Sciatic nerve (tissue), 2 donors: ENCODE data around the gene GARIN5A. TPM values are rescaled to one million over a fixed set of nuclear protein-coding genes. Genes with fewer than 3 reads are reported as not detected.
"Not testable (repeated sequence)": the region's sequence is repeated elsewhere in the genome, so short reads cannot be mapped to it uniquely, and the experiment has no call there.

Experiments
- ATAC-seq: fragments of 200-7000 bp; cut with Tn5 transposase; one replicate; pipeline ENCODE4 v1.9.1; 2020; ENCODE audit warnings: mild to moderate bottlenecking, moderate library complexity
- DNase-seq: peaks from one replicate; pipeline ENCODE4 v3.0.0-alpha.2; 2020; ENCODE audit warnings: low spot score
- intact Hi-C: fragments of 100-400 bp; cut with DNase I; formaldehyde crosslinking; loops from one replicate; pipeline ENCODE4 v1.14.2; 2022
- total RNA-seq: library from RNA; stranded (reverse); fragmentation: NEBNext Ultra II Directional; extraction: Animal tissue kit (Norgen Biotek cat#: 25700); gene quantifications from one replicate; pipeline ENCODE4 v1.2.1, GENCODE V29; 2021
- donor health status: DM: no; HTN: no; CAD: no.
- donor health status: DM: no; HTN: no; CAD: no.

The GARIN5A gene
- total RNA-seq, 1 donor from 2014 or later, result 0.45 TPM

DNA sequence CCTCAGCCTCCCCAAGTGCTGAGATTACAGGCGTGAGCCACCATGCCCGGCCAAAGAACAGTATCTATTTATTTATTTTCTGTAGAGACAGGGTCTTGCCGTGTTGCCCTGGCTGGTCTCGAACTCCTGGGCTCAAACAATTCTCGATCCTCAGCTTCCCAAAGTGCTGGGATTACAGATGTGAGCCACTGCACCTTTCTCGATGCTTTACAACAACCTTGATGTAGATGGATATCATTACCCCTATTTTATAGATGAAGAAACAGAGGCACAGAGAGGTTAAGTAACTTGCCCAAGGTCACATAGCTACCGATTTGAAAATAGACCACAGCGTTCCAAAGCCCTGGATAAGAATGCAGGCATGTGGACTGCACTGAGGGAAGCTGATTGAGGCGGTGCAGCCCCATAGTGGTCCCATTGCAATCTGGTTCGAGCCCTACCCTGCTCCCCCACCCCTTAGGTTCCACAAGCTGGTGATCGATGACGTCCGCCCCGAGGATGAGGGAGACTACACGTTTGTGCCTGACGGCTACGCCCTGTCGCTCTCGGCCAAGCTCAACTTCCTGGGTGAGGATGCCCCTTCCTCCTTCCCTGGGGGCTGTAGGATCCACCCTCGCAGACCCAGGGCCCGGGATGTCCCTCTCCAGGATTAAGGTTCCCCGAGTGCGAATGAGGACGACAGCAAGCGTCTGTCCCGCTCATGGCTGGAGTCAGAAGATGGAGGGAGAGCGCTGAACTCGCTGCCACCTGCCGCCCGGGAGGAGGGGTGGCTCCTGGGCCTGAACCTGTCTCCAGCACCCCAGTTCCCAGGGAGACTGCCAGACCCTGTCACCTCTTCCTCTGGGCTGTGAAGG, 26.1 kb downstream of the GARIN5A start:
- intact Hi-C loops, result no loop called here
- DNase-seq (no peak), ATAC-seq (no peak)

DNA sequence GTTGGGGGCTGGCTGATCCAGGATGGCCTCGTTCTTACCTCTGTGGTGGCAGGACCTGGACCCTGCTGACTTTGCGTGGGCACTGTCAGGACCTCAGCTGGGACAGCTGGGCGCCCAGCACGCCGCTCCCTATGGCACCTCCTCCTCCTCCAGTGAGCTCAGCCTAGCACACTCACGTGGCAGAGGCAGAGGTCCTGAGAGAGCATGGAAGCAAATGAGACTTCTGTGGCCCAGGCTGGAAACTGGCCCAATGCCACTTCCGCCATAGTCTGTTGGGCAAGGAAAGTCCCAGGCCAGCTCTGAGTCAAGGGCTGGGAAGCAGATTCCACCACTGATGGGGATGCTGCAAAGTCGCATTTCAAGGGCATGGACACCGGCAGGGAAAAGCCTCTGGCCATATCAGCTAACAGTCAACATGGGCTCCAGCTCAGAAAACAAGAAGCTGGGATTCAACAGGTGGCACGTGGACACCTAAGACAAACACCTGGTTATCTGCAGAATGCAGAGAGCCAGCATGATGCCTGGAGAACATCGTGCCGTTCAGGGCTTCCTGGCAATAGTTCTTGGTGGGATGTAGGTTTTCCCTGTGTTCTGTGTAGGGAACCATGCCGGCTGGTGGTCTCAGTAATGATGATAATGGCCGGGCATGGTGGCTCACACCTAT, 27.3 kb downstream of the GARIN5A start:
- intact Hi-C loops, result no loop called here
- ATAC-seq, result no peak
- DNase-seq, result no peak

DNA sequence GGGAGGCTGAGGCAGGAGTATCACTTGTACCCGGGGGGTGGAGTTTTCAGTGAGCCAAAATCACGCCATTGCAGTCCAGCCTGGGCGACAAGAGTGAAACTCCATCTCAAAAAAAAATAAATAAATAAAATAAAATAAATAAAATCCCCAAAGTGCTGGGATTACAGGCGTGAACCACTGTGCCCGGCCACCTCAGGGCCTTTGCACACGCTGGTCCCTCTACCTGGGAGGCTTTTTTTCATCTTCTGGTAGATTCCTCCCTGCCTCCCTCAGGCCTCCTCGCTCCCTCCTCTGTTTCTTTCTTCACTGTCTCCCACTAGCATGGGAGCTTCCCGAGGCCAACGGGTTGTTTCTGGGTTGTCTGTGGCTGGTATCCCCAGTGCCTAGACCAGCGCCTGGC, 28.9 kb downstream of the GARIN5A start:
- ATAC-seq (no peak), DNase-seq (no peak)
- intact Hi-C loops, result no loop called here

- DNase-seq (no peak), ATAC-seq (no peak)
- intact Hi-C loops, result no loop called here
These were observed 29.6 kb downstream of the GARIN5A start for GRCh38 chr19:50447053-50447452.

DNA sequence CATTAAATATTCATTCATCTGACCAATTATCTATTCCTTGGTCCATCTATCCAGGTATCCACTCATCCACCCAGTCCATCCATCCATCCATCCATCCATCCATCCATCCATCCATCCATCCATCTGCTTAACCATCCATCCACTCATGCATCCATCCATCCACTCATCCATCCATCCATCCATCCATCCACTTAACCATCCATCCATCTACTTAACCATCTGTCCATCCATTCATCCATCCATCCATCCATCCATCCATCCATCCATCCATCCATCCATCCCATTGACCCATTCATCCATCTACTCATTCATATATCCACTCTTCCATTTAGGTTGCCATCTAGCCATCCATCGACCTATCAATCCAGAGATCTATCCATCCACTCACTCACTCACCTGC, 32.6 kb downstream of the GARIN5A start:
- ATAC-seq (no peak), DNase-seq (no peak)
- intact Hi-C loops, result no loop called here

GRCh38 chr19:50439130-50439529, 37.5 kb downstream of the GARIN5A start:
- ATAC-seq, DNase-seq, intact Hi-C loops: not testable (repeated sequence)

- intact Hi-C loops, result no loop called here
These were observed 38.7 kb downstream of the GARIN5A start for GRCh38 chr19:50437862-50438449.

GRCh38 chr19:50435627-50436026, 41.0 kb downstream of the GARIN5A start:
- no peak for ATAC-seq
- no peak for DNase-seq
- intact Hi-C loops, result no loop called here

More at GRCh38 chr19:50437862-50438449, 38.7 kb downstream of the GARIN5A start:
- DNase-seq, result no peak
- ATAC-seq, result no peak

DNA sequence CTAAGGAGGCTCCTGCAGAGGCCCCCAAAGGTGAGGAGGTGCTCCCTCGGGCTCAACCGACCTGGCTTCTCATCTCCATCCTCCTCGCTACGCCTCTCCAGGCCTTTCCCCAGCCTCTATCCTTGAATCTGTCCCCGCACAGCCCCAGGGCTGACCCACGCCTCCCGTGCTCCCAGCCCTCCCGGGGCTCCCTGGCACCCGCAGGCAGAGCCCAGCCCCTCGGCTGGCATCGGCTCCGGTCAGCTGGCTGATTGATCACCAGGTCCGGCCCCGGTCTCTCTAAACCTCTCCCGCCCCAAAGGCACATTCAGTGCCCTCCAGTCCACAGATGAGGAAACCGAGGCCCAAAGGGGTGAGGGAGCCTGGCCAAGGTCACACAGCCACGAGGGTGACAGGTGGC, 41.4 kb downstream of the GARIN5A start:
- ATAC-seq (no peak), DNase-seq (no peak)
- intact Hi-C loops, result no loop called here

DNA sequence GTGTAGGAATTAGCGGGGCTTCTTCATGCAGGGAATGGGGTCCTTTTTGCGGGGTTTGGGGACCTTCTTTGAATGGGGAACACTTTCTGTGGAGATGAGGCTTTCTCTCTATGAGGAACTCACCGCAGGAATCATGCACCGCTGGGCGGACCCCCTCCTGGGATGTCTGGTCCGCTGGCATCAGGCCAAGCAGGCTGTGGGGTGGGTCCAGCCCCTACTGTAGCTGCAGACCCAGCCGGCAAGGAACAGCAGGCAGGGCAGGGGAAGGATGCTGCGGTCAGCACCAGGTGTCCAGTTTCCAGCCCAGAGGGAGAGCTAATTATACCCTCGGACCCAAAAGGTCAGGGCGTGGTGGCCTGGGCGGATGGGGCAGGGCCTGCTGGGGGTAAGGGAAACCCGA, 42.1 kb downstream of the GARIN5A start:
- intact Hi-C loops, result no loop called here
- ATAC-seq, result no peak
- no peak for DNase-seq

DNA sequence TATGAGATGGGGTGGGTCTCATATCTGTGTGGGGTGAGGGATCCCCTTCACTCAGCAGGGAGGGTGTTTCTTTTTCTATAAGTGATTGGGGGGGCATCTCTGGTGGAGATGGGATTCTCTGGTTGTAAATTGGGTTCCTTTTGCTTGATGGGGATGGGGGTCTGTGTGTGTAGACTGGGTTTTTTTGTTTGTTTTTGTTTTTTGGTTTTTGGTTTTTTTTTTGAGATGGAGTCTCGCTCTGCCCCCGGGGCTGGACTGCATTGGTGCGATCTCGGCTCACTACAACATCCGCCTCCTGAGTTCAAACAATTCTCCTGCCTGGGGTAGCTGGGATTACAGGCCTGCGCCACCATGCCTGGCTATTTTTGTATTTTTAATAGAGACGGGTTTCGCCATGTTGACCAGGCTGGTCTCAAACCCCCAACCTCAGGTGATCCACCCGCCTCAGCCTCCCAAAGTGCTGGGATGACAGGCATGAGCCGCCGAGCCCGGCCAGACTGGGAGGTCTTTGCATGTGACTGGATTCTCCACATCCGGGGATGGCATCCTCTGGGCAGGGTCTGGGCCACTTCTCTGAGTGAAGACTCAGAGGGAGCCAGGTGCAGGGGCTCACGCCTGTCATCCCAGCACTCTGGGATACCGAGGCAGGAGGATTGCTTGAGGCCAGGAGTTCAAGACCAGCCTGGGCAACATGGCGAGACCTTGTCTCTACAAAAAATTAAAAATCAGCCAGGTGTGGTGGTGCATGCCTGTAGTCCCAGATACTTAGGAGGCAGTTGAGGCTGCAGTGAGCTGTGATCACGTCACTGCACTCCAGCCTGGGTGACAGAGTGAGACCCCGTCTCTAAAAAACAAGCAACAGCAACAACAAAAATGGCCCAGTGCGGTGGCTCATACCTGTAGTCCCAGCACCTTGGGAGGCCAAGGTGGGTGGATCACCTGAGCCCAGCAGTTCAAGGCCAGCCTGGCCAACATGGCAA, 43.2 kb downstream of the GARIN5A start:
- ATAC-seq, result no peak
- DNase-seq, result no peak
- intact Hi-C loops, result no loop called here

DNA sequence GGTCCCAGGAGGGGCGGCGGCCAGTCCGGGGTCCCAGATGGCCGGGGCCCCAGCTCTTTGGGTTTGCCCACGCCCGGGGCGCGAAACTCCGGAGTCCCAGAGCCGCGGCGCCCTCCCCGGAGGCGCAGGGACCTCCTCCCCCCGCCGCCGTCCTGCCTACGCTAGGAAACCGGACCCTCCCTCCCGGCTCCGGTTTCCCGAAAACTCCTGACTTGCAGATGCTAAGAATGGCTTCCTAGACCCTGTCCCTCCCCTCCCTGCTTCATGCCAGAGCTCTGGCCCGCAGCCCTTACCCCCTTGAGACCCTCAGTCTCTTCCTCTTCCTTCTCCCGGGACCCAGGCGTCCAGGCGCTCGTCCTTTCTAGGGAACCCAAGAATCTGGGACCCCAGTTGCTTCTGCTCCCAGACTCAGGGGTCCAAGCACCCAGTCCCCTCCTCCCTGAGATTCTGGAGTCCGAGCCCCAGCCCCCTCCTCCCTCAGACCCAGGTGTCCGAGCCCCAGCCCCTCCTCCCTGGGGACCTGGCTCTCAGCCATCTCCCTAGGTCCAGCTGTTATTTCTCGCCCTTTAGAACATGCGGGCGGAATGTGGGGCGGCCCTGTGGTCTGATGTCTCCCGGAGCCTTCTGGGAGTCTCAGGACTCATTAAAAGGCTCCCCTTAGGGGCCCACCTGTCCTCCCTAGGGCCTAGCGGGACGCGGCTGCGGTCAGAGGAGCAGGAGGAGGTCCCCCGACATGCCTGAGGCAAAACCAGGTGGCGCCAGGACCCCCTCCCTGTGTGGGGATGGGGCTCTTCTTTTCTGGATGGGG, 44.2 kb downstream of the GARIN5A start, which contains the start of gene MYBPC2:
TSS of gene MYBPC2 (plus strand) at position 672 of the 808 bp plus-strand sequence. CDS start at position 734, 62 bp downstream.
- no peak for DNase-seq
- intact Hi-C loops, result no loop called here
- no peak for ATAC-seq

DNA sequence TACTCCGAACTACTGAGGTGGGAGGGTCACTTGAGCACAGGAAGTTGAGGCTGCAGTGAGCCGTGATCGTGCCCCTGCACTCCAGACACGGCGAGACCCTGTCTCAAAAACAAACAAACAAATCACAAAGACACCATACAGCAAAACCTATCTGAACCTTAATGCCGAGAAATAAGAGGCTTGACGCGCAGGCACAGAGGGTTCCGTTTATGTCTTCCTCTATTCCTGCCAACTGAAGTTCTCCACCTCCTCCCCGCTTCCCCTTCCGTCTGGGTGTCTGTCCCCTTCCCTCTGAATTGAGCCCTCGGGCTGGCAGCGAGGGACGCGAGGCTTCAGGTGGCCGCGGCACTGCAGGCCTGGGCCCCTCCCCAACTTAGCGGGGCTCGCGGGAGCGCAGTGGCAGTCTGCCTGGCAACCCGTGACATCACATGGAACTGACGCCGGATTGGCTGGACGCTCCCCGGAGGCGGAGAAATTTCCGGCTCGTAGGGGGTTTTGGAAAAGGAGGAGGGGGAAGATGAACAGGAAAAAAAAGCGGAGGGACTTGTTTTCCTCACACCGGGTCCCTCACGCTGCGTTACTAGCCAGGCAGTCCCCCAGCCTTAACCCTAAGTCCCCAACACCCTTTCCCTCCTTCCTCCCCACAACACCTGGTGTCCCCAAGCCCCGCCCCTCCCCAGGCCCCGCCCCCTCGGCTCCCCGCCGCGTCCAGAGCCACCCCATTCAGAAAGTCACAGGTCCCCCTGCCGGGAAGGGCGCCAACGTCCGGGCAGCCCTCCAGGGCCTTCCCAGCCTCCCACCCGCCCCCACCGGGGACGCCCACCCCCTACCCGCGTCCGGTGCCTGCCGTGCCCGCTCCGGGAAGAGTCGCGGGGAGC, 45.1 kb downstream of the GARIN5A start:
- intact Hi-C loops, result no loop called here
- peak; percentile 91 for ATAC-seq
- DNase-seq, result peak; percentile 91

GRCh38 chr19:50430888-50431342, 45.7 kb downstream of the GARIN5A start:
- intact Hi-C loops, result no loop called here
- ATAC-seq, result no peak
- no peak for DNase-seq

DNA sequence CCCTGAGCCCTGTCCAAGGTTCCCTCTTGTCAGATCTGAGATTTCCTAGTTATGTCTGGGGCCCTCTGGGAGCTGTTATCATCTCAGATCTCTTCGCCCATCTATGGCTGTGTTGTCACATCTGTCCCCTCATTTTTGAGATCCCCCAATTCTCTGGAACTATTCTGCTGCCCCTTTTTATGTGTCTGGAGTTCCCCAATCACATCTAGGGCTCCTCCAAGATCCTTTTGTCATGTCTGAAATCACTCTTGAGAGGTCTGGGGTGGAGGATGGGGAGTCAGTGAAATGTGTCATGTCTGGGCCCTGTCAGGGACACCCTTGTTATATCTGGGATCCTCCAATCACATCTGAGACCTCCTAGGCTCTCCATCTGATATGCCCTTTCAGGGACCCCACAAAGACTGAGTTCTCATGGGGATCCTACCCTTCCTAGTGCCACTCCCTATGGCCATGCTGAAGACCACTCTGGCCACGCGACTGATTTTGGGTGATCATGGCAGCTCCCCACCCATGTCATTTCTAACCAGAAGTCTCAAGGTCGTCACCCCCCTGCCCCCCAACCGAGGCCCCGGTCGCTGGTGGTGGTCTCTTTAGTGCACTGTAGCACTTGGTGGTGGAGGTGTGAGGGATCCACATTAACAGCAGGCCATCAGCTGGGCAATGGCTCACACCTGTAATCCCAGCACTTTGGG, 47.7 kb downstream of the GARIN5A start:
- DNase-seq (no peak), ATAC-seq (no peak)
- intact Hi-C loops, result no loop called here

DNA sequence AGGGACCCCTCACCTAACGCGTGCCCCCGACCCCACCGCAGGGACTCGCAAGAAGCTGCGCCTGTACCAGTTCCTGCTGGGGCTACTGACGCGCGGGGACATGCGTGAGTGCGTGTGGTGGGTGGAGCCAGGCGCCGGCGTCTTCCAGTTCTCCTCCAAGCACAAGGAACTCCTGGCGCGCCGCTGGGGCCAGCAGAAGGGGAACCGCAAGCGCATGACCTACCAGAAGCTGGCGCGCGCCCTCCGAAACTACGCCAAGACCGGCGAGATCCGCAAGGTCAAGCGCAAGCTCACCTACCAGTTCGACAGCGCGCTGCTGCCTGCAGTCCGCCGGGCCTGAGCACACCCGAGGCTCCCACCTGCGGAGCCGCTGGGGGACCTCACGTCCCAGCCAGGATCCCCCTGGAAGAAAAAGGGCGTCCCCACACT, 48.6 kb downstream of the GARIN5A start:
- peak; percentile 92 for ATAC-seq
- peak; percentile 91 for DNase-seq
- intact Hi-C loops, result no loop called here
